GM12878 (cell line): ENCODE measurements around the gene EGFR. TPM values are rescaled to one million over a fixed set of nuclear protein-coding genes. Genes with fewer than 3 reads are reported as not detected.

ENCODE experiments used
- ATAC-seq: fragments of 200-7000 bp; cut with Tn5 transposase; 3 replicates; pipeline ENCODE4 v1.9.1; 2020; ENCODE audit warnings: mild to moderate bottlenecking, moderate library complexity
- BruUV-seq: library from RNA; stranded (reverse); fragments of 400-500 nt; replicated peaks from 2 replicates; lab custom pipeline; 2021; lab: Mats Ljungman, UMichigan
- CTCF ChIA-PET: fragments of 300-600 bp; sonication (Branson Sonifier 250); formaldehyde crosslinking; extraction: SDS; loops from one replicate; lab custom pipeline; 2021; ENCODE audit warnings: inconsistent platforms; lab: Yijun Ruan, JAX
- POLR2A ChIA-PET: fragments of 350-600 bp; formaldehyde crosslinking; extraction: SDS; loops from one replicate; lab custom pipeline; 2021; ENCODE audit warnings: inconsistent platforms; lab: Charles Lee
- RAD21 ChIA-PET: fragments of 300-600 bp; sonication (Branson Sonifier 250); formaldehyde crosslinking; loops from one replicate; lab custom pipeline; 2023; ENCODE audit warnings: antibody characterized with exemption; ENCODE audit not compliant: unreplicated experiment; lab: Charles Lee
- SMC1A ChIA-PET: fragments of 300-600 bp; sonication (Branson Sonifier 250); formaldehyde crosslinking; loops from one replicate; lab custom pipeline; 2023; ENCODE audit not compliant: unreplicated experiment, uncharacterized antibody; lab: Charles Lee
- DNase-seq: peaks from one replicate; pipeline ENCODE4 v3.0.0-alpha.2; 2011; ENCODE audit warnings: low read depth, low spot score
- FAIRE-seq: peaks from 3 replicates; lab custom pipeline; 2011; peaks lifted over from hg19 to GRCh38; lab: Jason Lieb, UNC
- H2AFZ ChIP-seq: 2 replicates; pipeline ENCODE4 v1.6.0; 2011; ENCODE audit warnings: low read depth, low read length, control low read depth; ENCODE audit not compliant: control insufficient read depth
- H3K27ac ChIP-seq: 2 replicates; pipeline ENCODE4 v1.5.1; 2011; ENCODE audit warnings: control low read depth; ENCODE audit not compliant: control insufficient read depth, insufficient read depth
- H3K27me3 ChIP-seq, 2 experiments: replicated peaks in 1 of 2; 2 replicates each; pipeline versions ENCODE4 v1.6.0 to v1.6.1; 2011; ENCODE audit warnings: low read length in 1 of 2; ENCODE audit not compliant: control insufficient read depth in 2 of 2, insufficient read depth in 2 of 2
- H3K36me3 ChIP-seq, 2 experiments: 2 replicates each; pipeline ENCODE4 v1.5.1; 2011; ENCODE audit warnings: low read length in 1 of 2; ENCODE audit not compliant: control insufficient read depth in 2 of 2, insufficient read depth in 2 of 2
- H3K4me1 ChIP-seq: 2 replicates; pipeline ENCODE4 v1.6.1; 2011; ENCODE audit warnings: mild to moderate bottlenecking, low read length, moderate library complexity, mixed read lengths; ENCODE audit not compliant: control insufficient read depth, insufficient read depth
- H3K4me2 ChIP-seq: 2 replicates; pipeline ENCODE4 v1.6.0; 2011; ENCODE audit warnings: control low read depth; ENCODE audit not compliant: control insufficient read depth, insufficient read depth
- H3K4me3 ChIP-seq: fragments of 200-600 bp; sonication (generic); 2 replicates; pipeline ENCODE4 v1.5.1; 2016
- H3K79me2 ChIP-seq: 2 replicates; pipeline ENCODE4 v1.6.0; 2011; ENCODE audit warnings: low read length; ENCODE audit not compliant: control insufficient read depth, insufficient read depth
- H3K9ac ChIP-seq: 2 replicates; pipeline ENCODE4 v1.8.0; 2011; ENCODE audit warnings: low read length, control low read depth, mixed read lengths; ENCODE audit not compliant: control insufficient read depth, insufficient read depth
- H3K9me3 ChIP-seq: replicated peaks from 3 replicates; pipeline ENCODE4 v1.5.1; 2011; ENCODE audit warnings: mild to moderate bottlenecking, low read length; ENCODE audit not compliant: control insufficient read depth, insufficient read depth
- H4K20me1 ChIP-seq: 2 replicates; pipeline ENCODE4 v1.6.0; 2011; ENCODE audit not compliant: control insufficient read depth, insufficient read depth
- ETV6 ChIP-seq, 2 experiments: fragments of 450-650 bp in 1 of 2; IDR thresholded peaks in 1 of 2; conservative IDR thresholded peaks in 1 of 2; 2 replicates each; pipeline ENCODE4 v1.6.1; 2014; ENCODE audit warnings: antibody characterized with exemption in 1 of 2, borderline replicate concordance in 1 of 2, low read depth in 1 of 2, mild to moderate bottlenecking in 1 of 2, moderate library complexity in 1 of 2
- EZH2 ChIP-seq: IDR thresholded peaks from 2 replicates; pipeline ENCODE4 v1.6.1; 2012; ENCODE audit warnings: low read depth, mild to moderate bottlenecking, control low read depth, inconsistent platforms, low read length, borderline replicate concordance; ENCODE audit not compliant: control insufficient read depth
- GABPA ChIP-seq: IDR thresholded peaks from 2 replicates; pipeline ENCODE4 v1.6.1; 2014; ENCODE audit warnings: antibody characterized with exemption, low read depth, mild to moderate bottlenecking, inconsistent platforms
- SPI1 ChIP-seq: IDR thresholded peaks from 2 replicates; pipeline ENCODE4 v1.6.1; 2011; ENCODE audit warnings: low read depth, mild to moderate bottlenecking, low read length, moderate library complexity, borderline replicate concordance; ENCODE audit not compliant: insufficient read depth
- TARDBP ChIP-seq: IDR thresholded peaks from 2 replicates; pipeline ENCODE4 v1.6.1; 2016; ENCODE audit warnings: borderline replicate concordance
- WGBS: methylation state at CpG from one replicate; pipeline ENCODE4 v1.1.6; 2016; ENCODE audit warnings: low lambda C conversion rate; ENCODE audit not compliant: insufficient replicate concordance, insufficient coverage; ENCODE audit errors: missing lambda C conversion rate; 5-methylcytosine and 5-hydroxymethylcytosine counted together
- in situ Hi-C: fragments of 300-500 bp; cut with MboI; formaldehyde crosslinking; loops from 9 replicates; pipeline ENCODE4 v1.14.3; 2018; ENCODE audit warnings: mixed read lengths
- intact Hi-C: fragments of 100-400 bp; cut with micrococcal nuclease; formaldehyde crosslinking; loops from one replicate; pipeline ENCODE4 v1.14.2; 2022; ENCODE audit not compliant: unreplicated experiment
- polyA plus RNA-seq, 11 experiments: library from polyadenylated mRNA; depleted of rRNA in 4 of 11; unstranded in 6 of 11; stranded (reverse) in 5 of 11; fragments of >200 nt; fragmentation: Nextera tagmentation in 4 of 11; fragmentation: Illumina TruSeq in 1 of 11; extraction: Ambion mirVana in 4 of 11; extraction: Trizol in 1 of 11; gene quantifications; 1 replicate in 1 of 11; 2 replicates in 10 of 11; pipeline versions ENCODE4 v1.2.1 to v1.2.3, GENCODE V29; 2011 to 2016; ENCODE audit warnings: inconsistent platforms in 2 of 11, missing spikeins in 2 of 11, low read depth in 1 of 11
- total RNA-seq, 4 experiments: library from RNA; depleted of rRNA in 3 of 4; stranded (reverse); fragments of >200 nt in 3 of 4; fragmentation: Illumina TruSeq in 1 of 4; extraction: Trizol in 1 of 4; gene quantifications; 2 replicates each; pipeline versions ENCODE4 v1.2.1 to v1.2.3, GENCODE V29; 2013 to 2021
- TF ChIP-seq, protein P1 (sequence below): fragments of 450-650 bp; IDR thresholded peaks from 2 replicates; pipeline ENCODE4 v1.6.1; 2017; ENCODE audit warnings: mild to moderate bottlenecking, low read depth, inconsistent platforms; ENCODE audit not compliant: poor library complexity, severe bottlenecking
- TF ChIP-seq, protein P2 (sequence below): fragments of 450-650 bp; IDR thresholded peaks from 2 replicates; pipeline ENCODE4 v1.6.1; 2017; ENCODE audit warnings: mild to moderate bottlenecking, moderate library complexity

EGFR gene
- total and polyA plus RNA-seq, 10 of the 15 experiments (the other 5 are each of a cell fraction or from before 2014, with no cell fraction given), result 0.01 to 0.31 TPM; not detected in 8

DNA sequence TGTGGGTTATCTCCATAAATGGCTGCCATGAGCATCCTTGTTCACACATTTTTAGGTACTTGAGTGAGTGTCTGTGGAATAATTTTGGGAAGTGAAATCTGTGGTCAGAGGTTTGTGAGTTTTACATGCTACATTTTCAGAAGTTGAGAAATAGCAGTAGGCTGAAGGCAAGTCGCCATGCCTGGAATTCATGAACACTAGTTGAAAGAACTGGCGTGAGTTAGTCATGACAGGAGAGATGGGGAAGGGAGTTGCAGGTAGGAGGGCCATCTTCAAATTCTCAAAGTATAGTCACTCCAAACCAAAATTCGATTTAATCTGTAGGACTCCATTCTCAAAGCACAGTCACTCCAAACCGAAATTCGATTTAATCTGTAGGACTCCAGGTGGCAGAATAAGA lies 89.6 kb downstream of the EGFR start:
- POLR2A ChIA-PET, result no interaction called here
- H3K79me2 ChIP-seq, result no peaks in the 10 kb centered on the region
- H3K4me2 ChIP-seq, result no peak overlapping the region
- H4K20me1 ChIP-seq, result no peaks in the 10 kb centered on the region
- no peaks in the 10 kb centered on the region for H3K36me3 ChIP-seq
- SMC1A ChIA-PET, result interaction anchor here (0.7 kb wide), 1 partner anchor 33 kb away, joined by 3 read pairs; no protein-coding TSS in a partner anchor
- no peak for ATAC-seq
- intact Hi-C loops, result no loop called here
- 10% methylated on average over 5 of the region's 5 CpGs for WGBS
- no peak overlapping the region for H2AFZ ChIP-seq
- DNase-seq, result no peak
- in situ Hi-C loops, result no loop called here
- no peak overlapping the region for H3K4me3 ChIP-seq
- no peak overlapping the region for H3K9ac ChIP-seq
- H3K4me1 ChIP-seq, result no peaks in the 10 kb centered on the region; the same call in 1 of the 2 replicates
- FAIRE-seq, result no peak
- RAD21 ChIA-PET, result no interaction called here
- CTCF ChIA-PET, result interaction anchor here (1.1 kb wide), 1 partner anchor 23 kb away, joined by 3 read pairs; no protein-coding TSS in a partner anchor
- H3K9me3 ChIP-seq, result no peaks in the 10 kb centered on the region
- TF ChIP-seq TARDBP (no peak), SPI1 (peak; percentile 32; the same call in 1 of the 2 replicates)
- TF ChIP-seq, all 136 proteins: peak for 1
- peaks cover 0 to 1% of the 10 kb centered on the region in 2 experiments; a peak in 1 of 4 replicates for H3K27me3 ChIP-seq
- BruUV-seq, result no TSS peak
- H3K27ac ChIP-seq, result no peak overlapping the region

- H3K4me2 ChIP-seq, result no peak overlapping the region
- no peak overlapping the region for H3K4me3 ChIP-seq
- ChIA-PET RAD21 (no interaction called here), POLR2A (no interaction called here), CTCF (interaction anchor here (1.1 to 1.3 kb wide), 2 partner anchors 17 to 23 kb away, joined by 3 read pairs; no protein-coding TSS in a partner anchor), SMC1A (no interaction called here)
- H3K9ac ChIP-seq, result no peak overlapping the region
- no peaks in the 10 kb centered on the region for H3K79me2 ChIP-seq
- FAIRE-seq, result no peak
- in situ Hi-C loops, result no loop called here
- H3K9me3 ChIP-seq, result no peaks in the 10 kb centered on the region
- H3K27me3 ChIP-seq, result peaks cover 0 to 1% of the 10 kb centered on the region in 2 experiments; a peak in 1 of 4 replicates
- ATAC-seq, result no peak
- H3K27ac ChIP-seq, result no peak overlapping the region
- DNase-seq, result no peak
- H3K36me3 ChIP-seq, result no peaks in the 10 kb centered on the region
- H2AFZ ChIP-seq, result no peak overlapping the region
- 17% methylated on average over 3 of the region's 3 CpGs for WGBS
- no peaks in the 10 kb centered on the region for H4K20me1 ChIP-seq
- intact Hi-C loops, result no loop called here
- no TSS peak for BruUV-seq
- H3K4me1 ChIP-seq, result no peaks in the 10 kb centered on the region; the same call in 1 of the 2 replicates
- TF ChIP-seq, protein P1, sequence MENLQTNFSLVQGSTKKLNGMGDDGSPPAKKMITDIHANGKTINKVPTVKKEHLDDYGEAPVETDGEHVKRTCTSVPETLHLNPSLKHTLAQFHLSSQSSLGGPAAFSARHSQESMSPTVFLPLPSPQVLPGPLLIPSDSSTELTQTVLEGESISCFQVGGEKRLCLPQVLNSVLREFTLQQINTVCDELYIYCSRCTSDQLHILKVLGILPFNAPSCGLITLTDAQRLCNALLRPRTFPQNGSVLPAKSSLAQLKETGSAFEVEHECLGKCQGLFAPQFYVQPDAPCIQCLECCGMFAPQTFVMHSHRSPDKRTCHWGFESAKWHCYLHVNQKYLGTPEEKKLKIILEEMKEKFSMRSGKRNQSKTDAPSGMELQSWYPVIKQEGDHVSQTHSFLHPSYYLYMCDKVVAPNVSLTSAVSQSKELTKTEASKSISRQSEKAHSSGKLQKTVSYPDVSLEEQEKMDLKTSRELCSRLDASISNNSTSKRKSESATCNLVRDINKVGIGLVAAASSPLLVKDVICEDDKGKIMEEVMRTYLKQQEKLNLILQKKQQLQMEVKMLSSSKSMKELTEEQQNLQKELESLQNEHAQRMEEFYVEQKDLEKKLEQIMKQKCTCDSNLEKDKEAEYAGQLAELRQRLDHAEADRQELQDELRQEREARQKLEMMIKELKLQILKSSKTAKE, result no peak
- no peak for TF ChIP-seq ETV6 (conservative IDR thresholded peaks at IDR 0.05 in 1 of 2, IDR thresholded peaks at IDR 0.05 in 1 of 2; ENCODE audit: borderline replicate concordance in 1 of 2, low read depth in 1 of 2)
- no peak for TF ChIP-seq EZH2
- TF ChIP-seq GABPA, result no peak
- TF ChIP-seq, protein P2, sequence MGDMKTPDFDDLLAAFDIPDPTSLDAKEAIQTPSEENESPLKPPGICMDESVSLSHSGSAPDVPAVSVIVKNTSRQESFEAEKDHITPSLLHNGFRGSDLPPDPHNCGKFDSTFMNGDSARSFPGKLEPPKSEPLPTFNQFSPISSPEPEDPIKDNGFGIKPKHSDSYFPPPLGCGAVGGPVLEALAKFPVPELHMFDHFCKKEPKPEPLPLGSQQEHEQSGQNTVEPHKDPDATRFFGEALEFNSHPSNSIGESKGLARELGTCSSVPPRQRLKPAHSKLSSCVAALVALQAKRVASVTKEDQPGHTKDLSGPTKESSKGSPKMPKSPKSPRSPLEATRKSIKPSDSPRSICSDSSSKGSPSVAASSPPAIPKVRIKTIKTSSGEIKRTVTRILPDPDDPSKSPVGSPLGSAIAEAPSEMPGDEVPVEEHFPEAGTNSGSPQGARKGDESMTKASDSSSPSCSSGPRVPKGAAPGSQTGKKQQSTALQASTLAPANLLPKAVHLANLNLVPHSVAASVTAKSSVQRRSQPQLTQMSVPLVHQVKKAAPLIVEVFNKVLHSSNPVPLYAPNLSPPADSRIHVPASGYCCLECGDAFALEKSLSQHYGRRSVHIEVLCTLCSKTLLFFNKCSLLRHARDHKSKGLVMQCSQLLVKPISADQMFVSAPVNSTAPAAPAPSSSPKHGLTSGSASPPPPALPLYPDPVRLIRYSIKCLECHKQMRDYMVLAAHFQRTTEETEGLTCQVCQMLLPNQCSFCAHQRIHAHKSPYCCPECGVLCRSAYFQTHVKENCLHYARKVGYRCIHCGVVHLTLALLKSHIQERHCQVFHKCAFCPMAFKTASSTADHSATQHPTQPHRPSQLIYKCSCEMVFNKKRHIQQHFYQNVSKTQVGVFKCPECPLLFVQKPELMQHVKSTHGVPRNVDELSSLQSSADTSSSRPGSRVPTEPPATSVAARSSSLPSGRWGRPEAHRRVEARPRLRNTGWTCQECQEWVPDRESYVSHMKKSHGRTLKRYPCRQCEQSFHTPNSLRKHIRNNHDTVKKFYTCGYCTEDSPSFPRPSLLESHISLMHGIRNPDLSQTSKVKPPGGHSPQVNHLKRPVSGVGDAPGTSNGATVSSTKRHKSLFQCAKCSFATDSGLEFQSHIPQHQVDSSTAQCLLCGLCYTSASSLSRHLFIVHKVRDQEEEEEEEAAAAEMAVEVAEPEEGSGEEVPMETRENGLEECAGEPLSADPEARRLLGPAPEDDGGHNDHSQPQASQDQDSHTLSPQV, result no peak
- TF ChIP-seq SPI1, result no peak
Observed at GRCh38 chr7:55108818-55109217, 90.0 kb downstream of the EGFR start.
